Measurements from ENCODE around the gene CYB5R4.
A peak's percentile ranks its signal among the peaks of the same experiment; 100 is the strongest.
"Not testable (repeated sequence)": the region's sequence is repeated elsewhere in the genome, so short reads cannot be mapped to it uniquely, and the experiment has no call there.

Gene CYB5R4

DNA sequence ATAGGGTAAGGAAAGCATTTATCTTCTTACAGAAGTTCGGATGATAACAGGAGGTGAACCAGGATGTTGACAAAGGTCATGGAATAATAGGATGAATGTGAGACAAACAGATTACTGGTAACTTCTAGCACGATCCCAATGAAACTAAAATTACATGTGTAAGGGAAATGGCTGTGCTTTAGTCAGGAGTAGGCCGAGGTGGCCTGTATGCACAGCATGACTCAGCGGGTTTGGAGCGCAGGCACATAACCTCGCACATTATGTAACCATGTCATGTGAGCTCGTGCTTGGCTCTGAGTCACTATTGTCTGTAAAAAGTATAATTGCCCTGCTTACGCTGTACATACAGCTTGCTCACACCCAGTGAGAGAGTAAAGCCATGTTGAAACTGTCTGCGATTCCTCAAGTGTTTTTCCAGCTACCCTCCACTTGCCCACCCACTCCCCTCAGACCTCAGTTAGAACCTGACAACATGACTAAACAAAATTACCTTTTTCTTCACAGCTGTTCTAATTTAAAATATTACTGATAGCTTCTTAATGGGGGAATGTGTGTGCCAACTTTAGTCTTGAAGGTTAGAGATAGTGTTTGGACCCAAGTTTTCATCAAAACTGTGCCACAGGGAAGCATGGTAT lies 8.2 kb downstream of the CYB5R4 start:
- peak; percentile 10 for DNase-seq

- DNase-seq, result no peak
Measured at GRCh38 chr6:83868639-83869038, 9.2 kb downstream of the CYB5R4 start.

DNA sequence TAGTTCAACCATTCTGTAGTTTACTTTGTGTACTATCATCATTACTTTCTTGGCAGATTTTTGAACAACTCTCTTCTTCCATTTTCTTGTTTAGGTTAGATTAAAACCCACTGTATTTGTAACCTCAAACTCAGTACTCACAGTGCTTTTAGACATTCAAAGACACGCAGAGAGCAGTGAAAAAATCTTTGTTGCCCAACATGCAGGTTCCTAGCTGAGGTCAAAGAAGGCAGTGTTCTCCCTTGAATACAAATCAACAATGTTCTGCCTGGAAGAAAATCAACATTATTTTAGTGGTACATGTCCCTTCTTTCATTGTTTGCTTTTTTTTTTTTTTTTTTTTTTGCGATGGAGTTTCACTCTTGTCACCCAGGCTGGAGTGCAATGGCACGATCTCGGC lies 11.2 kb downstream of the CYB5R4 start:
- no peak for DNase-seq

DNA sequence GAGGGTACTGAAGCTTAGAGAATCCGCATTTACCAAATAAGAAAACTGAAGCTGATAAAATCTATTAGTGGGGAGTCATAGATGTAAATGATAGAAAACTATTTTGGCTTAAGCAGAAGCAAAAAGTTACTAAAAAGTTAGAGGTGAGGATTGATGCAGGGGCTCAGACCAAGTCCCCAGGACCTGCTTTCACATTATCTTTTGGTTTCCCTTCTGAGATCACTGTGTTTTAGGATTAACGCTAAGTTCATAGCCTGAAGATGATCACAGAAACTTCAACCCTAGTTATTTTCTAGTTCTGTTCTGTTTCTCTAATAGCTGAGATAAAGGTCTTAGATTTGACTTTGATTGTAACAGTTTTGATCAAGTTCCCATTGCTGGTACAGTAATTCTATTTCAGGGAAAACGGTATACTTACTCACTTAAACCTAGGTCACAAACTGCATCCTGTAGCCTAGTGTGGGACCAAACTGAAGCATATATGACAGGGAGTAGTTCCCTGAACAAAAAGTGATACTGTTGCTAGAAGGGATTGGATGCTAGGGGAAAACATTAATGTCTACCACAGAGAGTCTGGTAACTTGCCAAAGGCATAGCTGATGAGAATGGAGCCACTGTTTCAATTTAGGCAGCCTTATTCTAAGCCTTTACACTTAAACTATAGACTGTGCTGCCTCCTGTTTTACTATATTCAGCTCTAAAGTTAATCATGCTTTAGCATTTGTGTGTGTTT lies 13.1 kb downstream of the CYB5R4 start:
- no peak for DNase-seq

- no peak for DNase-seq
Measured at GRCh38 chr6:83873869-83874268, 14.4 kb downstream of the CYB5R4 start.

- no peak for DNase-seq
Measured at GRCh38 chr6:83875843-83876242, 16.4 kb downstream of the CYB5R4 start.

GRCh38 chr6:83878902-83879644 lies 19.6 kb downstream of the CYB5R4 start:
- no peak for DNase-seq

- no peak for DNase-seq
Measured at GRCh38 chr6:83879746-83880145, 20.3 kb downstream of the CYB5R4 start.

DNA sequence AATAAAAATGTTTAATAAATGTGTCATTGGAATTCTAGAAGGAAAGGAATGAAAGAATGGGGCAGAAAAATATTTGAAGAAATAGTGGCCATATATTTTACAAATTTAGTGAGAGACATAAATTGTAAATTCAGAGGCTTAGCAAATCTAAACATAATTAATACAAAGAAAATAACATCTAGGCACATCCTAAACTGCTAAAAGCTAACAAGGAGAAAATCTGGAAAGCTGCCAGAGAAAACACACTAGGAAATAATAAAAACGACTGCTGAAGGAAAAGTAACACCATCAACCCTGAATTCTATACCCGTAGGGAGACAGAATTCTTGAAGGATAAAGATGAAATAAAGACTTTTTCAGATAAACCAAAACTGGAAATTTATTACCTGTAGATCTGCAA lies 23.8 kb downstream of the CYB5R4 start:
- DNase-seq, result no peak

DNA sequence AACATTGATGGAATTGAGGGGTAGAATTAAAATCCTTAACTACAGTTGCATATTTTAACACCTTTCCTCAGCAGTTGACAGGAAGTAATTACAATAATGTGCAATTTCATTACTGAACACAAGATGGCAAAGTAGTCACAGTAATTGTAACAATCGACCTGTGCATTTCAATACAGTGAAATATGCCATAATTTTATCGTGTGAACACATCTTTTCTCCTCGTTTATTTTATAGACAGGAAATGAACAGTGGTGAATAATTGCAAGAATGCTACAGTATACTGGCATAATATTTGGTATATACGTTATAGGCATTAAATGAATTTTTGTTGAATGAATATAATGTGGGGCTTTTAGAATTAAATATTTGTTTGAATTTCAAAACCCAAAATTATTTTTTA lies 25.0 kb downstream of the CYB5R4 start:
- no peak for DNase-seq

DNA sequence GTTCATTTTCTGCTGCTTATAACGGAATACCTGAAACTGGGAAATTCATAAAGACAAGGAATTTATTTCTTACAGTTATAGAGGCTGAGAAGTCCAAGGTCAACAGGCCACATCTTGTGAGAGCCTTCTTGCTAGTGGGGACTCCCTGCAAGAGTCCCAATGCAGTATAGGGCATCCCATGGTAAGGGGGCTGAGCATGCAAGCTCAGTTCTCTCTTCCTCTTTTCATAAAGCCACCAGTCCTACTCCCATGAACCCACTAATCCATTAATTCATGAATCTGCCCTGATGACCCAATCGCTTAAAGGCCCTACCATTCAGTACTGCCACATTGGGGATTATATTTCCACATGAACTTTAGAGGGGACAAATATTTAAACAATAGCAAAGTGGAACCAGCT lies 26.5 kb downstream of the CYB5R4 start:
- no peak for DNase-seq

DNA sequence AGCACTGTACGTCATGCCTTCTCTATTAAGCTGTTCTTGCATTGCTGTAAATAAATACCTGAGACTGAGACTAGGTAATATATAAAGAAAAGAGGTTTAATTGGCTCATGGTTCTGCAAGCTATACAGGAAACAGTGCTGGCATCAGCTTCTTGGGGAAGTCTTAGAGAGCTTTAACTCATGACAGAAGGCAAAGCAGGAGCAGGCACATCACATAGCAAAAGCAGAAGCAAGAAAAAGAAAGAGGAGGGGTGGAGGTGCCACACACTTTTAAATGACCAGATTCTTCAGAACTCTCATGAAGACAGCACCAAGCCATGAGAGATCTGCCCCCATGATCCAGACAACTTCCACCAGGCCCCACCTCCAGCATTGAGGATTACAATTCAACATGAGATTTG lies 30.1 kb downstream of the CYB5R4 start:
- DNase-seq, result no peak

DNA sequence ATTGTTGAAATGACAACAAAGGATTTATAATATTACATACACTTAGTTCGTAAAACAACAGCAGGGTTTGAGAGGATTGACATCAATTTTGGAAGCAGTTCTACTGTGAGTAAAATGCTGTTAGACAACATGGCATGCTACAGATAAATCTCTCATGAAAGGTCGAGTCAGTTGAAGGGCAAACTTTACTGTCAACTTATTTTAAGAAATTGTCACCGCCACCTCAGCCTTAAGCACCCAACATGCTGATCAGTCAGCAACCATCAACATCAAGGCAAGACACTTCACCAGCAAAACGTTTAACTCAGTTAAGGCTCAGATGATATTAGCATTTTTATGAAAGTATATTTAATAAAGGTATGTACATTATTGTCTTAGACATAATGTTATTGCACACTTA lies 31.0 kb downstream of the CYB5R4 start:
- DNase-seq, result no peak

- DNase-seq, result no peak
Measured at GRCh38 chr6:83891586-83891985, 32.1 kb downstream of the CYB5R4 start.

- no peak for DNase-seq
Measured at GRCh38 chr6:83893024-83893423, 33.5 kb downstream of the CYB5R4 start.

DNA sequence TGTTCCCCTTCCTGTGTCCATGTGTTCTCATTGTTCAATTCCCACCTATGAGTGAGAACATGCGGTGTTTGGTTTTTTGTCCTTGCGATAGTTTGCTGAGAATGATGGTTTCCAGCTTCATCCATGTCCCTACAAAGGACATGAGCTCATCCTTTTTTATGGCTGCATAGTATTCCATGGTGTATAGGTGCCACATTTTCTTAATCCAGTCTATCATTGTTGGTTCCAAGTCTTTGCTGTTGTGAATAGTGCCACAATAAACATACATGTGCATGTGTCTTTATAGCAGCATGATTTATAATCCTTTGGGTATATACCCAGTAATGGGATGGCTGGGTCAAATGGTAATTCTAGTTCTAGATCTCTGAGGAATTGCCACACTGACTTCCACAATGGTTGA lies 37.6 kb downstream of the CYB5R4 start:
- not testable (repeated sequence) for DNase-seq

DNA sequence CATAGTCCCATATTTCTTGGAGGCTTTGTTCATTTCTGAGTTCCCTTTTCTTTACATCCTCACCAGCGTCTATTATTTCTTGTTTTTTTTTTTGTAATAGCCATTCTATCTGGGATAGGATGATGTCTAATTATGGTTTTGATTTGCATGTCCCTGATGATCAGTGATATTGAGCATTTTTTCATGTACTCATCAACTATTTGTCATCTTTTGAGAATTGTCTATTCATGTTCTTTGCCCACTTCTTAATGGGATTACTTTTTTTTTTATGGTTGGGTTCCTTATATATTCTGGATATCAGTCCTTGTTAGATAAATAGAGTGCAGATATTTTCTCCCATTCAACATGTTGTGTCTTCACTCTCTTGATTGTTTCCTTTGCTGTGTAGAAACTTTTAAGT lies 42.1 kb downstream of the CYB5R4 start:
- DNase-seq, result no peak

DNA sequence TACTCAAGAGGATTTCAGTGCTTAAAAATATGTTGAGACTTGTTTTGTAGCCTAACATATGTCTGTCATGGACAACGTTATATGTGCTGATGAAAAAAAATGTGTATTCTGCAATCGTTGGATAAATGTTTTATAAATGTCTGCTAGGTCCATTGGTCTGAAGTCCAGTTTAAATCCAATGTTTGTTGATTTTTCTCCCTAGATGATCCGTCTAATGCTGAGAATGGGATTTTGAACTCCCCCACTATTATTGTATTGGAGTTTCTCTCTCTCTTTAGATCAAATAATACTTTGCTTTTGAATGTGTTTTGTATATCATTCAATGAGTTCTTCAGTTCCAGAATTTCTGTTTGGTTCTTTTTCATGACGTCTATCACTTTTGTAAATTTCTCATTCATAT lies 44.9 kb downstream of the CYB5R4 start:
- no peak for DNase-seq

DNA sequence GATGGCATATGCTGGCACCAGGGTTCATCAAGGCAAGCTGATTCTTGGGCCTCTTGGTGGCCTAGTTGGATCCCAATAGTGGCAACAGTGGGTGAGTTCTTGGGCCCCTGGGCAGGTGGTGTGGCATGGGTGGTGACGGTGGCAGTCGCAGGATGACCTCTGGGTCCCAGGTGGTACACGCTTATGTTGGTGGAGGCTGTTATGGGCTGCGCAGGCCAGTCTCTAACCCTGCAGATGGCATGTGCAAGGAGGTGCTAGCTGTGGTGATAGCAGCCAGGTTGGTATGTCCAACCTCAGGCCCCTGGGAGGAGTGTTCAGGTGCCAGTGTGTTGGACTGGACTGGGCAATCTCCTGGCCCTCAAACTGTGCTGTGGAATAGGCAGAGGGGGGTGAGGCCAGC lies 46.2 kb downstream of the CYB5R4 start:
- no peak for DNase-seq

GRCh38 chr6:83907623-83908390 lies 48.3 kb downstream of the CYB5R4 start:
- not testable (repeated sequence) for DNase-seq

- DNase-seq, result no peak
Measured at GRCh38 chr6:83908813-83909212, 49.3 kb downstream of the CYB5R4 start.

DNA sequence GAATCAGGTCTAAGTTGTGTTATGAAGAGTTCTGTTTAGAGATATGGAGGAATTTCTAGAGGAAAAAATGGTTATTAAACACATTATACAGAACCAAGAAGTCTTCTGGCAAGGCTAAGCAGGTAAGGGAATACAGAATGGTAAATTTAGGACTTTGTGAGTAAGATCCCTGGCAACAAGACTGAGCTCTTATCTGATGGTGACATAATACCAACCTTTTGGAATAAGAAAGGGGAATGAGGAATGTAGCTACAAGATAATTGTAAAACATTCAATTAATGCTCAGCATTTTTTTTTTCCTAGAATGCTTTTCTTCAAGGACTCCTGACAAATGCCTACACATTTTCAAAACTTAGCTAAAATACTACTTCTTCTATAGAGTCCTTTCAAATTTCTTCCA lies 51.8 kb downstream of the CYB5R4 start:
- no peak for DNase-seq

GRCh38 chr6:83914953-83915352 lies 55.5 kb downstream of the CYB5R4 start:
- DNase-seq, result no peak
